K562 (cell line): Measurements from ENCODE around the gene POP5. TPM values are rescaled to one million over a fixed set of nuclear protein-coding genes. Genes with fewer than 3 reads are reported as not detected.

ENCODE experiments used
- ADNP ChIP-seq: fragments of 200-800 bp; sonication (Bioruptor generic); IDR thresholded peaks from 2 replicates; pipeline ENCODE4 v1.6.1; 2016; ENCODE audit warnings: missing genetic modification characterization, missing compliant biosample characterization
- CREM ChIP-seq: IDR thresholded peaks from 2 replicates; pipeline ENCODE4 v1.6.1; 2014; ENCODE audit warnings: antibody characterized with exemption, low read depth
- ELF1 ChIP-seq: fragments of 200-800 bp; sonication (Bioruptor generic); IDR thresholded peaks from 2 replicates; pipeline ENCODE4 v1.6.1; 2016; ENCODE audit warnings: missing genetic modification characterization, missing compliant biosample characterization
- HMG20B ChIP-seq: fragments of 250-450 bp; sonication (Bioruptor Pico); IDR thresholded peaks from 2 replicates; pipeline ENCODE4 v1.5.0; 2021; ENCODE audit warnings: mild to moderate bottlenecking
- IFI16 ChIP-seq: fragments of 250-450 bp; sonication (Bioruptor Pico); IDR thresholded peaks from 2 replicates; pipeline ENCODE4 v2.1.2; 2022; ENCODE audit warnings: mild to moderate bottlenecking, inconsistent platforms
- MTA3 ChIP-seq: fragments of 450-650 bp; formaldehyde crosslinking; IDR thresholded peaks from 2 replicates; pipeline ENCODE4 v1.6.1; 2017; ENCODE audit warnings: mild to moderate bottlenecking, borderline replicate concordance
- PCBP2 ChIP-seq: fragments of 200-400 bp; formaldehyde crosslinking; IDR thresholded peaks from 2 replicates; pipeline ENCODE4 v1.6.1; 2018; ENCODE audit warnings: low read length, low read depth, mild to moderate bottlenecking, moderate library complexity; ENCODE audit not compliant: poor library complexity, severe bottlenecking
- RBM25 ChIP-seq: fragments of 200-400 bp; formaldehyde crosslinking; IDR thresholded peaks from 2 replicates; pipeline ENCODE4 v1.6.1; 2018; ENCODE audit warnings: low read length, low read depth, moderate library complexity; ENCODE audit not compliant: severe bottlenecking
- SLC30A9 ChIP-seq: fragments of 250-450 bp; sonication (Bioruptor Pico); IDR thresholded peaks from 2 replicates; pipeline ENCODE4 v1.8.0; 2022; ENCODE audit warnings: mild to moderate bottlenecking, moderate library complexity
- TOE1 ChIP-seq, 2 experiments: fragments of 450-650 bp in 1 of 2; sonication (generic) in 1 of 2; formaldehyde crosslinking in 1 of 2; IDR thresholded peaks; 2 replicates each; pipeline versions ENCODE4 v1.7.1 to v1.8.0; 2016 to 2022; ENCODE audit warnings: borderline replicate concordance in 2 of 2, mild to moderate bottlenecking in 2 of 2, antibody characterized with exemption in 1 of 2, inconsistent platforms in 1 of 2, low read depth in 1 of 2, missing genetic modification reagents in 1 of 2, moderate library complexity in 1 of 2
- ZNF253 ChIP-seq: fragments of 250-450 bp; sonication (Bioruptor Pico); conservative IDR thresholded peaks from 2 replicates; pipeline ENCODE4 v1.6.1; 2021; ENCODE audit warnings: mild to moderate bottlenecking
- ZNF263 ChIP-seq: sonication (generic); formaldehyde crosslinking; IDR thresholded peaks from 2 replicates; pipeline ENCODE4 v1.8.0; 2022; ENCODE audit warnings: mild to moderate bottlenecking, missing genetic modification reagents, borderline replicate concordance
- ZNF324 ChIP-seq: fragments of 250-450 bp; sonication (Bioruptor Pico); IDR thresholded peaks from 2 replicates; pipeline ENCODE4 v1.4.0; 2020; ENCODE audit warnings: mild to moderate bottlenecking
- ZNF436 ChIP-seq: fragments of 250-450, 450-650 bp; sonication (Bioruptor Pico); formaldehyde crosslinking; IDR thresholded peaks from 2 replicates; pipeline ENCODE4 v1.7.0; 2020; ENCODE audit warnings: mild to moderate bottlenecking
- ZNF76 ChIP-seq: fragments of 250-450 bp; sonication (Bioruptor Pico); IDR thresholded peaks from 2 replicates; pipeline ENCODE4 v1.4.0; 2020; ENCODE audit warnings: mild to moderate bottlenecking, moderate library complexity, borderline replicate concordance
- ZNF77 ChIP-seq: fragments of 250-450 bp; sonication (Bioruptor Pico); IDR thresholded peaks from 2 replicates; pipeline ENCODE4 v1.5.0; 2020
- polyA plus RNA-seq, 8 experiments: library from polyadenylated mRNA; depleted of rRNA in 4 of 8; stranded (reverse) in 5 of 8; unstranded in 3 of 8; fragments of >200 nt; fragmentation: Nextera tagmentation in 2 of 8; fragmentation: Illumina TruSeq in 1 of 8; extraction: Ambion mirVana in 2 of 8; extraction: Trizol in 1 of 8; gene quantifications; 2 replicates each; pipeline versions ENCODE4 v1.2.1 to v1.2.3, GENCODE V29; 2011 to 2014; ENCODE audit warnings: inconsistent platforms in 1 of 8, missing spikeins in 1 of 8
- total RNA-seq, 7 experiments: library from RNA; depleted of rRNA in 6 of 7; stranded (reverse); fragments of >200 nt in 6 of 7; fragmentation: Illumina TruSeq in 2 of 7; extraction: Trizol in 2 of 7; gene quantifications; 2 replicates each; pipeline versions ENCODE4 v1.2.1 to v1.2.3, GENCODE V29; 2011 to 2021; ENCODE audit warnings: low replicate concordance in 1 of 7
- TF ChIP-seq, protein P1 (sequence below): fragments of 250-450 bp; sonication (Bioruptor Pico); IDR thresholded peaks from 2 replicates; pipeline ENCODE4 v1.4.0; 2020; ENCODE audit warnings: mild to moderate bottlenecking, moderate library complexity, borderline replicate concordance
- TF ChIP-seq, protein P2 (sequence below), 3 experiments: IDR thresholded peaks in 2 of 3; conservative IDR thresholded peaks in 1 of 3; 2 replicates each; pipeline ENCODE4 v1.5.1; 2011 to 2012; ENCODE audit warnings: low read length in 3 of 3, mild to moderate bottlenecking in 3 of 3, control low read depth in 2 of 3, improper control_type of control experiment in 1 of 3, inconsistent platforms in 1 of 3, low read depth in 1 of 3, mixed read lengths in 1 of 3, moderate library complexity in 1 of 3; ENCODE audit not compliant: insufficient read depth in 2 of 3
- TF ChIP-seq, protein P3 (sequence below): sonication (generic); formaldehyde crosslinking; IDR thresholded peaks from 2 replicates; pipeline ENCODE4 v1.8.1; 2023; ENCODE audit warnings: missing genetic modification reagents, mild to moderate bottlenecking, borderline replicate concordance

Gene POP5
- total and polyA plus RNA-seq, 9 of the 15 experiments (the other 6 are each of a cell fraction or from before 2014, with no cell fraction given) = 57.5 to 253 (median 73.8) TPM

DNA sequence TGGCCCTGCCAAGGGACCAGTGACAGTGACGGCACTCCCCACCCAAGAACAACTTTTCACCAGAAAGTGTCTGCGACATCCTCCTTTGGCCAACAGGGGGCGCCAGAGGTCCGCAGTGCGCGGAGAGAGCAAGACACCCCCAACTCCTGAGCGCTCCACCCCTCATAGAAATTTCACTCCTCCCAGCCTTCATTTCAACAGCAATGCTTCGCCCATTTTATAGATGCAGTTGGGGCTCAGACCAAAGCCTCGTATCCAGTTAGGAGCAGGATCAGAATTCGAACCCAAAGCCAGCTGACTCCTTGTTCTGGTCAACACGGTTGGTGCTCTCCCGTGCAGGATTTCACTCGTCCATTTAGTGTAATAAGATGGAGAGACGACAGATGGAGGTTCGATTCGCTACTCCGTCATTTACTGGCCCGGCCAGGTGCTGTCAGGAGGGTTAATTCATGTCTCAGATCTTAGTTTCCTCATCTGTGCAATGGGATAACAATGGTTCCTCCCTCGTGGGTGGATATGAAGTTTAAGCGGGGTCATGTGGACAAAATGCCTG is 2.4 kb upstream of the POP5 start (continued):
- TF ChIP-seq ADNP (tag) (peak; percentile 97), IFI16 (CRISPR knock-in tag) (no peak), ZNF263 (CRISPR knock-in tag) (peak; percentile 31; the same call in 1 of the 2 replicates), RBM25 (peak; percentile 92), ZNF436 (CRISPR knock-in tag) (no peak), ELF1 (0 out of 2 replicates have a peak, but pooled peaks have one; percentile 27), ZNF76 (no peak), SLC30A9 (CRISPR knock-in tag) (no peak), ZNF324 (no peak), PCBP2 (no peak), ZNF77 (CRISPR knock-in tag) (no peak), ZNF253 (CRISPR knock-in tag) (no peak), TOE1 (IDR thresholded peaks at IDR 0.05; ENCODE audit: borderline replicate concordance) (no peak), TOE1 (CRISPR knock-in tag; IDR thresholded peaks at IDR 0.05; ENCODE audit: borderline replicate concordance, low read depth) (no peak), CREM (0 out of 2 replicates have a peak, but pooled peaks have one; percentile 30), HMG20B (CRISPR knock-in tag) (no peak), MTA3 (0 out of 2 replicates have a peak, but pooled peaks have one; percentile 59)
- TF ChIP-seq, protein P1, sequence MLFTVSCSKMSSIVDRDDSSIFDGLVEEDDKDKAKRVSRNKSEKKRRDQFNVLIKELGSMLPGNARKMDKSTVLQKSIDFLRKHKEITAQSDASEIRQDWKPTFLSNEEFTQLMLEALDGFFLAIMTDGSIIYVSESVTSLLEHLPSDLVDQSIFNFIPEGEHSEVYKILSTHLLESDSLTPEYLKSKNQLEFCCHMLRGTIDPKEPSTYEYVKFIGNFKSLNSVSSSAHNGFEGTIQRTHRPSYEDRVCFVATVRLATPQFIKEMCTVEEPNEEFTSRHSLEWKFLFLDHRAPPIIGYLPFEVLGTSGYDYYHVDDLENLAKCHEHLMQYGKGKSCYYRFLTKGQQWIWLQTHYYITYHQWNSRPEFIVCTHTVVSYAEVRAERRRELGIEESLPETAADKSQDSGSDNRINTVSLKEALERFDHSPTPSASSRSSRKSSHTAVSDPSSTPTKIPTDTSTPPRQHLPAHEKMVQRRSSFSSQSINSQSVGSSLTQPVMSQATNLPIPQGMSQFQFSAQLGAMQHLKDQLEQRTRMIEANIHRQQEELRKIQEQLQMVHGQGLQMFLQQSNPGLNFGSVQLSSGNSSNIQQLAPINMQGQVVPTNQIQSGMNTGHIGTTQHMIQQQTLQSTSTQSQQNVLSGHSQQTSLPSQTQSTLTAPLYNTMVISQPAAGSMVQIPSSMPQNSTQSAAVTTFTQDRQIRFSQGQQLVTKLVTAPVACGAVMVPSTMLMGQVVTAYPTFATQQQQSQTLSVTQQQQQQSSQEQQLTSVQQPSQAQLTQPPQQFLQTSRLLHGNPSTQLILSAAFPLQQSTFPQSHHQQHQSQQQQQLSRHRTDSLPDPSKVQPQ = no peak
- TF ChIP-seq, protein P2, sequence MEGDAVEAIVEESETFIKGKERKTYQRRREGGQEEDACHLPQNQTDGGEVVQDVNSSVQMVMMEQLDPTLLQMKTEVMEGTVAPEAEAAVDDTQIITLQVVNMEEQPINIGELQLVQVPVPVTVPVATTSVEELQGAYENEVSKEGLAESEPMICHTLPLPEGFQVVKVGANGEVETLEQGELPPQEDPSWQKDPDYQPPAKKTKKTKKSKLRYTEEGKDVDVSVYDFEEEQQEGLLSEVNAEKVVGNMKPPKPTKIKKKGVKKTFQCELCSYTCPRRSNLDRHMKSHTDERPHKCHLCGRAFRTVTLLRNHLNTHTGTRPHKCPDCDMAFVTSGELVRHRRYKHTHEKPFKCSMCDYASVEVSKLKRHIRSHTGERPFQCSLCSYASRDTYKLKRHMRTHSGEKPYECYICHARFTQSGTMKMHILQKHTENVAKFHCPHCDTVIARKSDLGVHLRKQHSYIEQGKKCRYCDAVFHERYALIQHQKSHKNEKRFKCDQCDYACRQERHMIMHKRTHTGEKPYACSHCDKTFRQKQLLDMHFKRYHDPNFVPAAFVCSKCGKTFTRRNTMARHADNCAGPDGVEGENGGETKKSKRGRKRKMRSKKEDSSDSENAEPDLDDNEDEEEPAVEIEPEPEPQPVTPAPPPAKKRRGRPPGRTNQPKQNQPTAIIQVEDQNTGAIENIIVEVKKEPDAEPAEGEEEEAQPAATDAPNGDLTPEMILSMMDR (IDR thresholded peaks at IDR 0.05 in 2 of 3, conservative IDR thresholded peaks at IDR 0.05 in 1 of 3; ENCODE audit: insufficient read depth in 2 of 3, low read depth in 1 of 3, low read length in 3 of 3) = peak; percentile 86 to 96 (median 91)
- TF ChIP-seq, protein P3, sequence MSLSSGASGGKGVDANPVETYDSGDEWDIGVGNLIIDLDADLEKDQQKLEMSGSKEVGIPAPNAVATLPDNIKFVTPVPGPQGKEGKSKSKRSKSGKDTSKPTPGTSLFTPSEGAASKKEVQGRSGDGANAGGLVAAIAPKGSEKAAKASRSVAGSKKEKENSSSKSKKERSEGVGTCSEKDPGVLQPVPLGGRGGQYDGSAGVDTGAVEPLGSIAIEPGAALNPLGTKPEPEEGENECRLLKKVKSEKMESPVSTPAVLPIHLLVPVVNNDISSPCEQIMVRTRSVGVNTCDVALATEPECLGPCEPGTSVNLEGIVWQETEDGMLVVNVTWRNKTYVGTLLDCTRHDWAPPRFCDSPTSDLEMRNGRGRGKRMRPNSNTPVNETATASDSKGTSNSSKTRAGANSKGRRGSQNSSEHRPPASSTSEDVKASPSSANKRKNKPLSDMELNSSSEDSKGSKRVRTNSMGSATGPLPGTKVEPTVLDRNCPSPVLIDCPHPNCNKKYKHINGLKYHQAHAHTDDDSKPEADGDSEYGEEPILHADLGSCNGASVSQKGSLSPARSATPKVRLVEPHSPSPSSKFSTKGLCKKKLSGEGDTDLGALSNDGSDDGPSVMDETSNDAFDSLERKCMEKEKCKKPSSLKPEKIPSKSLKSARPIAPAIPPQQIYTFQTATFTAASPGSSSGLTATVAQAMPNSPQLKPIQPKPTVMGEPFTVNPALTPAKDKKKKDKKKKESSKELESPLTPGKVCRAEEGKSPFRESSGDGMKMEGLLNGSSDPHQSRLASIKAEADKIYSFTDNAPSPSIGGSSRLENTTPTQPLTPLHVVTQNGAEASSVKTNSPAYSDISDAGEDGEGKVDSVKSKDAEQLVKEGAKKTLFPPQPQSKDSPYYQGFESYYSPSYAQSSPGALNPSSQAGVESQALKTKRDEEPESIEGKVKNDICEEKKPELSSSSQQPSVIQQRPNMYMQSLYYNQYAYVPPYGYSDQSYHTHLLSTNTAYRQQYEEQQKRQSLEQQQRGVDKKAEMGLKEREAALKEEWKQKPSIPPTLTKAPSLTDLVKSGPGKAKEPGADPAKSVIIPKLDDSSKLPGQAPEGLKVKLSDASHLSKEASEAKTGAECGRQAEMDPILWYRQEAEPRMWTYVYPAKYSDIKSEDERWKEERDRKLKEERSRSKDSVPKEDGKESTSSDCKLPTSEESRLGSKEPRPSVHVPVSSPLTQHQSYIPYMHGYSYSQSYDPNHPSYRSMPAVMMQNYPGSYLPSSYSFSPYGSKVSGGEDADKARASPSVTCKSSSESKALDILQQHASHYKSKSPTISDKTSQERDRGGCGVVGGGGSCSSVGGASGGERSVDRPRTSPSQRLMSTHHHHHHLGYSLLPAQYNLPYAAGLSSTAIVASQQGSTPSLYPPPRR (CRISPR knock-in tag) = no peak
